A549 (cell line): ENCODE data around the gene PPP1R9B. TPM values are rescaled to one million over a fixed set of nuclear protein-coding genes. Genes with fewer than 3 reads are reported as not detected.
A peak's percentile ranks its signal among the peaks of the same experiment; 100 is the strongest.

ENCODE experiments used
- ATAC-seq, 2 experiments: fragments of 200-7000 bp in 1 of 2; fragments of >200 bp in 1 of 2; cut with Nextera tagmentation in 1 of 2; cut with Tn5 transposase in 1 of 2; 3 replicates each; pipeline versions ENCODE4 v1.8.0 to v1.9.1; 2018 to 2020; ENCODE audit warnings: mild to moderate bottlenecking in 1 of 2, moderate library complexity in 1 of 2
- CTCF ChIA-PET: fragments of 300-600 bp; sonication (Branson Sonifier 250); formaldehyde crosslinking; extraction: SDS; loops from one replicate; lab custom pipeline; 2021; ENCODE audit warnings: antibody characterized with exemption, inconsistent platforms; lab: Yijun Ruan, JAX
- POLR2A ChIA-PET: fragments of 350-600 bp; formaldehyde crosslinking; extraction: SDS; loops from one replicate; lab custom pipeline; 2021; ENCODE audit warnings: antibody characterized with exemption, inconsistent platforms; lab: Yijun Ruan, JAX
- DNase-seq, 2 experiments: peaks; one replicate each; pipeline versions ENCODE4 v3.0.0 to v3.0.0-alpha.2; 2011 to 2016; ENCODE audit warnings: low read depth in 1 of 2, low spot score in 1 of 2
- FAIRE-seq: peaks from 2 replicates; lab custom pipeline; 2011; peaks lifted over from hg19 to GRCh38; lab: Jason Lieb, UNC
- H3K27ac ChIP-seq, 2 experiments: fragments of >200 bp; sonication (Bioruptor Twin); formaldehyde crosslinking; 3 replicates each; pipeline ENCODE4 v1.5.1; 2016 to 2017
- H3K4me1 ChIP-seq: fragments of >200 bp; sonication (Bioruptor Twin); formaldehyde crosslinking; 3 replicates; pipeline ENCODE4 v1.6.1; 2016
- H3K4me2 ChIP-seq: fragments of >200 bp; sonication (Bioruptor Twin); formaldehyde crosslinking; 3 replicates; pipeline ENCODE4 v1.6.1; 2016
- H3K4me3 ChIP-seq: fragments of >200 bp; sonication (Bioruptor Twin); formaldehyde crosslinking; 3 replicates; pipeline ENCODE4 v1.5.1; 2016
- H3K9me3 ChIP-seq: fragments of >200 bp; sonication (Bioruptor Twin); formaldehyde crosslinking; 3 replicates; pipeline ENCODE4 v1.6.1; 2016
- BCL3 ChIP-seq: fragments of >200 bp; sonication (Bioruptor Twin); formaldehyde crosslinking; IDR thresholded peaks from 3 replicates; pipeline ENCODE4 v1.6.1; 2016
- BHLHE40 ChIP-seq: IDR thresholded peaks from 2 replicates; pipeline ENCODE4 v1.6.1; 2012; ENCODE audit warnings: low read depth, low read length, inconsistent platforms
- CEBPB ChIP-seq, 2 experiments: fragments of >200 bp in 1 of 2; sonication (Bioruptor Twin) in 1 of 2; formaldehyde crosslinking in 1 of 2; IDR thresholded peaks; 2 replicates each; pipeline ENCODE4 v1.6.1; 2012 to 2016
- EHF ChIP-seq: fragments of 250-450 bp; sonication (Bioruptor Pico); IDR thresholded peaks from 2 replicates; pipeline ENCODE4 v1.5.0; 2020; ENCODE audit warnings: mild to moderate bottlenecking
- EHMT2 ChIP-seq: fragments of 200-600 bp; sonication (generic); IDR thresholded peaks from 2 replicates; pipeline ENCODE4 v1.6.1; 2016; ENCODE audit warnings: antibody characterized with exemption, low read depth, mild to moderate bottlenecking, moderate library complexity
- EP300 ChIP-seq, 2 experiments: fragments of >200 bp; sonication (Bioruptor Twin); formaldehyde crosslinking; IDR thresholded peaks; 2 replicates in 1 of 2; 3 replicates in 1 of 2; pipeline ENCODE4 v1.6.1; 2016 to 2017
- ESRRA ChIP-seq: fragments of 150-350 bp; IDR thresholded peaks from 2 replicates; pipeline ENCODE4 v1.6.1; 2014; ENCODE audit warnings: mild to moderate bottlenecking, low read length, borderline replicate concordance
- HOXA7 ChIP-seq: fragments of 250-450 bp; sonication (Bioruptor Pico); IDR thresholded peaks from 2 replicates; pipeline ENCODE4 v1.5.0; 2020; ENCODE audit warnings: mild to moderate bottlenecking, moderate library complexity
- HOXB13 ChIP-seq: fragments of 250-450 bp; sonication (Bioruptor Pico); IDR thresholded peaks from 2 replicates; pipeline ENCODE4 v1.5.0; 2020; ENCODE audit warnings: low read depth, mild to moderate bottlenecking, moderate library complexity
- HOXB5 ChIP-seq: fragments of 250-450 bp; sonication (Bioruptor Pico); IDR thresholded peaks from 2 replicates; pipeline ENCODE4 v1.5.0; 2020; ENCODE audit warnings: mild to moderate bottlenecking, moderate library complexity
- JUN ChIP-seq, 2 experiments: fragments of >200 bp; sonication (Bioruptor Twin); formaldehyde crosslinking; IDR thresholded peaks; 2 replicates in 1 of 2; 3 replicates in 1 of 2; pipeline ENCODE4 v1.6.1; 2016 to 2017
- MAFK ChIP-seq: fragments of 450-650 bp; IDR thresholded peaks from 2 replicates; pipeline ENCODE4 v1.6.1; 2014; ENCODE audit not compliant: partially characterized antibody
- PBX3 ChIP-seq: IDR thresholded peaks from 2 replicates; pipeline ENCODE4 v1.6.1; 2012
- RARB ChIP-seq: fragments of 250-450 bp; sonication (Bioruptor Pico); IDR thresholded peaks from 2 replicates; pipeline ENCODE4 v1.8.0; 2021; ENCODE audit warnings: mild to moderate bottlenecking, moderate library complexity
- RNF2 ChIP-seq: fragments of 200-600 bp; sonication (generic); IDR thresholded peaks from 2 replicates; pipeline ENCODE4 v1.6.1; 2016; ENCODE audit warnings: low read depth, mild to moderate bottlenecking, antibody characterized with exemption, moderate library complexity, borderline replicate concordance
- TP53 ChIP-seq: fragments of 250-450 bp; sonication (Bioruptor Pico); IDR thresholded peaks from 2 replicates; pipeline ENCODE4 v1.5.0; 2021; ENCODE audit warnings: mild to moderate bottlenecking, moderate library complexity
- ZC3H11A ChIP-seq: fragments of 450-650 bp; IDR thresholded peaks from 2 replicates; pipeline ENCODE4 v1.6.1; 2014; ENCODE audit warnings: antibody characterized with exemption, mild to moderate bottlenecking
- ZFP36 ChIP-seq: fragments of 450-650 bp; IDR thresholded peaks from 2 replicates; pipeline ENCODE4 v1.6.1; 2014; ENCODE audit warnings: borderline replicate concordance; ENCODE audit not compliant: partially characterized antibody
- WGBS: methylation state at CpG from one replicate; pipeline ENCODE4 v1.1.6; 2017; ENCODE audit errors: missing lambda C conversion rate; 5-methylcytosine and 5-hydroxymethylcytosine counted together
- polyA plus RNA-seq, 4 experiments: library from polyadenylated mRNA; depleted of rRNA in 3 of 4; stranded (reverse); fragments of >200 nt; fragmentation: RNase III in 1 of 4; extraction: RNeasy Plus Mini Kit Qiagen cat#74134 plus additional on column Dnase treatment in 1 of 4; gene quantifications; 2 replicates in 3 of 4; 3 replicates in 1 of 4; pipeline ENCODE4 v1.2.3, GENCODE V29; 2011 to 2017
- TF ChIP-seq, protein P1 (sequence below): fragments of 250-450 bp; sonication (Bioruptor Pico); IDR thresholded peaks from 2 replicates; pipeline ENCODE4 v1.5.0; 2020; ENCODE audit warnings: low read depth, mild to moderate bottlenecking, moderate library complexity

The PPP1R9B gene
- polyA plus RNA-seq, 2 of the 4 experiments (the other 2 are of a cell fraction), result 22.0 to 40.6 TPM

DNA sequence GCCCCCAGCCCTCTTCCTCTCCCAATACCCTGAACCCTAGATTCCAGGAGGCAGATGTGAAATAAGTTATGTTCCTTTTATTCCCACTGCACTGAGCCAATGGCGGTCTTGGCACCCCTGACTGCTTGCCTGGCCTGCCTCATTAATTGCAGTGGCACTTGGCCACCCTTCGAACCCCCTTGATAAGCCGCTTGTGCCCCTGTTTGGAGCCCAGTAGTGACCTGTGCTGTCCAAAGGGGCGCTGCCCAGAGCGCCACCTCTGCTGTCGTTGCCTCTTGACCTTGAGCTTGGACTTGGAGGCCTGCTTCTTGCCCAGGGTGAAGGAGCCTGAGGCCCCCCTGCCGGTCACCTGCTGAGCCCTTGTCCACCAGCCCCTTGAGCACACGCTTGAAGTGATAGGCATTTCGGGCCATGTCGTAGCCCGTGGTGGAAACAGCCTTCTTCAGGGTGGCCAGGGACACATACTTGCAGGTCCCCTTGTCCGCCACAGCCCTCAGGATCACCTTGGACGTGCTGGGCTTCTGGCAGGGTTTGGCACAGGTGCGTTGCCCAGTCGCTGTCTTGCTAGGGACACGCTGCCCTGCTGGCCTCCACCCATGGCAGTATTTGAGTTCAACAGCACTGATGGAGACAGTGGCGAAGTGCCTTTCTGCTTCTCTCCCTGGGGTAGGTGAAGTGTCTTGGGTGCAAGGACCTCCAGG lies 21.0 kb upstream of the PPP1R9B start:
- no peak for ATAC-seq
- 86% methylated on average over 17 of the region's 17 CpGs for WGBS
- H3K4me1 ChIP-seq, result peaks cover 44% of the 10 kb centered on the region
- DNase-seq, result no peak
- peak overlapping the region in 1 of 2 experiments; percentile 4; a peak in 2 of 6 replicates for H3K27ac ChIP-seq
- TF ChIP-seq HOXB13 (CRISPR knock-in tag) (no peak), BHLHE40 (no peak), PBX3 (no peak), HOXB5 (no peak), EP300 (IDR thresholded peaks at IDR 0.05) (no peak), EHMT2 (no peak), TP53 (CRISPR knock-in tag) (no peak)
- no peaks in the 10 kb centered on the region for H3K9me3 ChIP-seq
- ChIA-PET CTCF (interaction anchor here (1.9 to 17.0 kb wide), 7 partner anchors 10 to 124 kb away, joined by 6 to 817 read pairs (median 52); partner anchors contain the start of genes COL1A1, PPP1R9B and TMEM92), POLR2A (no interaction called here)
- no peak overlapping the region for H3K4me2 ChIP-seq
- FAIRE-seq, result no peak
- H3K4me3 ChIP-seq, result no peak overlapping the region

- FAIRE-seq (no peak), ATAC-seq (no peak), DNase-seq (no peak)
- ChIA-PET POLR2A (interaction anchor here (0.5 kb wide), 1 partner anchor 29 kb away, joined by 5 read pairs; no protein-coding TSS in a partner anchor), CTCF (interaction anchor here (1.1 to 17.0 kb wide), 19 partner anchors 7 to 166 kb away, joined by 3 to 817 read pairs (median 20); partner anchors contain the start of genes COL1A1, PPP1R9B and TMEM92)
- Histone ChIP-seq H3K4me2 (no peak overlapping the region), H3K27ac (peak overlapping the region in 1 of 2 experiments; percentile 4; a peak in 2 of 6 replicates), H3K4me1 (peaks cover 37% of the 10 kb centered on the region), H3K4me3 (no peak overlapping the region), H3K9me3 (no peaks in the 10 kb centered on the region)
- 70% methylated on average over 10 of the region's 10 CpGs for WGBS
- TF ChIP-seq HOXA7 (CRISPR knock-in tag) (no peak), BCL3 (no peak), RARB (no peak), ZFP36 (no peak), MAFK (no peak), CEBPB (IDR thresholded peaks at IDR 0.05) (no peak), RNF2 (no peak), EHF (no peak), ESRRA (no peak), EHMT2 (no peak), JUN (IDR thresholded peaks at IDR 0.05) (no peak), ZC3H11A (no peak)
- TF ChIP-seq, protein P1, sequence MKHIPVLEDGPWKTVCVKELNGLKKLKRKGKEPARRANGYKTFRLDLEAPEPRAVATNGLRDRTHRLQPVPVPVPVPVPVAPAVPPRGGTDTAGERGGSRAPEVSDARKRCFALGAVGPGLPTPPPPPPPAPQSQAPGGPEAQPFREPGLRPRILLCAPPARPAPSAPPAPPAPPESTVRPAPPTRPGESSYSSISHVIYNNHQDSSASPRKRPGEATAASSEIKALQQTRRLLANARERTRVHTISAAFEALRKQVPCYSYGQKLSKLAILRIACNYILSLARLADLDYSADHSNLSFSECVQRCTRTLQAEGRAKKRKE (CRISPR knock-in tag), result no peak
These were observed 20.3 kb upstream of the PPP1R9B start for GRCh38 chr17:50170662-50171370.
